ENCODE results near the gene ZBTB7C.

Gene ZBTB7C

GRCh38 chr18:48351216-48352050 lies 57.8 kb downstream of the ZBTB7C start:
- Histone ChIP-seq H3K36me3 (ENCODE audit: insufficient read depth, low read length) (no peaks in the 10 kb centered on the region), H4K20me1 (ENCODE audit: insufficient read depth, low read length, poor library complexity, severe bottlenecking) (no peaks in the 10 kb centered on the region), H3K27me3 (ENCODE audit: insufficient read depth, low read length, poor library complexity, severe bottlenecking) (no peaks in the 10 kb centered on the region), H3K9ac (ENCODE audit: low read depth, low read length, poor library complexity, severe bottlenecking) (no peak overlapping the region), H3K4me3 (ENCODE audit: low read length, poor library complexity, severe bottlenecking) (no peak overlapping the region), H3K4me1 (ENCODE audit: insufficient read depth, low read length, poor library complexity, severe bottlenecking) (peaks cover under 1% of the 10 kb centered on the region), H3K9me2 (replicated peaks; ENCODE audit: low read depth, low read length) (no peaks in the 10 kb centered on the region), H3F3A (ENCODE audit: low read depth) (no peaks in the 10 kb centered on the region), H3K79me2 (ENCODE audit: insufficient read depth, low read length) (no peaks in the 10 kb centered on the region), H2AFZ (ENCODE audit: low read length) (no peak overlapping the region), H3K9me3 (ENCODE audit: insufficient read depth, low read depth, low read length) (no peaks in the 10 kb centered on the region), H3K4me2 (ENCODE audit: low read depth, low read length, poor library complexity, severe bottlenecking) (no peak overlapping the region)
- no peak for TF ChIP-seq EZH2phosphoT487 (IDR thresholded peaks at IDR 0.05; ENCODE audit: borderline replicate concordance)
- TF ChIP-seq, protein P1, sequence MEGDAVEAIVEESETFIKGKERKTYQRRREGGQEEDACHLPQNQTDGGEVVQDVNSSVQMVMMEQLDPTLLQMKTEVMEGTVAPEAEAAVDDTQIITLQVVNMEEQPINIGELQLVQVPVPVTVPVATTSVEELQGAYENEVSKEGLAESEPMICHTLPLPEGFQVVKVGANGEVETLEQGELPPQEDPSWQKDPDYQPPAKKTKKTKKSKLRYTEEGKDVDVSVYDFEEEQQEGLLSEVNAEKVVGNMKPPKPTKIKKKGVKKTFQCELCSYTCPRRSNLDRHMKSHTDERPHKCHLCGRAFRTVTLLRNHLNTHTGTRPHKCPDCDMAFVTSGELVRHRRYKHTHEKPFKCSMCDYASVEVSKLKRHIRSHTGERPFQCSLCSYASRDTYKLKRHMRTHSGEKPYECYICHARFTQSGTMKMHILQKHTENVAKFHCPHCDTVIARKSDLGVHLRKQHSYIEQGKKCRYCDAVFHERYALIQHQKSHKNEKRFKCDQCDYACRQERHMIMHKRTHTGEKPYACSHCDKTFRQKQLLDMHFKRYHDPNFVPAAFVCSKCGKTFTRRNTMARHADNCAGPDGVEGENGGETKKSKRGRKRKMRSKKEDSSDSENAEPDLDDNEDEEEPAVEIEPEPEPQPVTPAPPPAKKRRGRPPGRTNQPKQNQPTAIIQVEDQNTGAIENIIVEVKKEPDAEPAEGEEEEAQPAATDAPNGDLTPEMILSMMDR (conservative IDR thresholded peaks at IDR 0.05; ENCODE audit: low read length): no peak

DNA sequence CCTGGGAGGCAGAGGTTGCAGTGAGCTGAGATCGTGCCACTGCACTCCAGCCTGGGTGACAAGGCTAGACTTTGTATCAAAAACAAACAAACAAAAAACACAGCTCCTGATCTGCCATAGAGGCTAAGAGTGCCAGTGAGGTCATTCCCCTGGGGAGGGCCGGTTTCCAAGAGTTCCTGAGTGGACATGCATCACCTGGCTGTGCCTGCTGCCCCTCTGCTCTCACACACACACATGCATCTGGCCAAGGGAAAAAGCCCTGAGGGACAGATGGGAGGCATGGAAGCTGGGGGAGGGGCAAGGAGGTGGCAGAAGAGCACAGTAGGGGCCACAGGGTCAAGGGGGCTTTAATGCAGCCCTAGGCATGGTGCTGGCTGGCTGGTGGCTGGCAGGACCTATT lies 60.4 kb downstream of the ZBTB7C start:
- Histone ChIP-seq H3K9ac (ENCODE audit: low read depth, low read length, poor library complexity, severe bottlenecking) (no peak overlapping the region), H3K9me3 (ENCODE audit: insufficient read depth, low read depth, low read length) (no peaks in the 10 kb centered on the region), H3K9me2 (replicated peaks; ENCODE audit: low read depth, low read length) (no peaks in the 10 kb centered on the region), H3K4me1 (ENCODE audit: insufficient read depth, low read length, poor library complexity, severe bottlenecking) (peaks cover 17% of the 10 kb centered on the region), H3K27me3 (ENCODE audit: insufficient read depth, low read length, poor library complexity, severe bottlenecking) (no peaks in the 10 kb centered on the region), H3K4me2 (ENCODE audit: low read depth, low read length, poor library complexity, severe bottlenecking) (no peak overlapping the region), H3K79me2 (ENCODE audit: insufficient read depth, low read length) (no peaks in the 10 kb centered on the region), H3K4me3 (ENCODE audit: low read length, poor library complexity, severe bottlenecking) (no peak overlapping the region), H2AFZ (ENCODE audit: low read length) (no peak overlapping the region), H4K20me1 (ENCODE audit: insufficient read depth, low read length, poor library complexity, severe bottlenecking) (no peaks in the 10 kb centered on the region), H3F3A (ENCODE audit: low read depth) (no peaks in the 10 kb centered on the region), H3K36me3 (ENCODE audit: insufficient read depth, low read length) (no peaks in the 10 kb centered on the region)
- TF ChIP-seq, protein P1 (conservative IDR thresholded peaks at IDR 0.05; ENCODE audit: low read length): no peak
- no peak for TF ChIP-seq EZH2phosphoT487 (IDR thresholded peaks at IDR 0.05; ENCODE audit: borderline replicate concordance)

GRCh38 chr18:48347756-48348326 lies 61.3 kb downstream of the ZBTB7C start:
- Histone ChIP-seq H3K4me2 (ENCODE audit: low read depth, low read length, poor library complexity, severe bottlenecking) (no peak overlapping the region), H3F3A (ENCODE audit: low read depth) (no peaks in the 10 kb centered on the region), H3K4me1 (ENCODE audit: insufficient read depth, low read length, poor library complexity, severe bottlenecking) (peaks cover 17% of the 10 kb centered on the region), H3K9me2 (replicated peaks; ENCODE audit: low read depth, low read length) (no peaks in the 10 kb centered on the region), H3K79me2 (ENCODE audit: insufficient read depth, low read length) (no peaks in the 10 kb centered on the region), H2AFZ (ENCODE audit: low read length) (no peak overlapping the region), H3K27me3 (ENCODE audit: insufficient read depth, low read length, poor library complexity, severe bottlenecking) (no peaks in the 10 kb centered on the region), H3K4me3 (ENCODE audit: low read length, poor library complexity, severe bottlenecking) (no peak overlapping the region), H3K9ac (ENCODE audit: low read depth, low read length, poor library complexity, severe bottlenecking) (no peak overlapping the region), H3K36me3 (ENCODE audit: insufficient read depth, low read length) (no peaks in the 10 kb centered on the region), H3K9me3 (ENCODE audit: insufficient read depth, low read depth, low read length) (no peaks in the 10 kb centered on the region), H4K20me1 (ENCODE audit: insufficient read depth, low read length, poor library complexity, severe bottlenecking) (no peaks in the 10 kb centered on the region)
- TF ChIP-seq, protein P1 (conservative IDR thresholded peaks at IDR 0.05; ENCODE audit: low read length): no peak

All from Loucy (cell line).